ENCODE results near the gene GMPPA. TPM values are rescaled to one million over a fixed set of nuclear protein-coding genes. Genes with fewer than 3 reads are reported as not detected.

GMPPA gene
- total RNA-seq, 2 donors from 2014 or later, result 36.9 to 38.2 TPM

DNA sequence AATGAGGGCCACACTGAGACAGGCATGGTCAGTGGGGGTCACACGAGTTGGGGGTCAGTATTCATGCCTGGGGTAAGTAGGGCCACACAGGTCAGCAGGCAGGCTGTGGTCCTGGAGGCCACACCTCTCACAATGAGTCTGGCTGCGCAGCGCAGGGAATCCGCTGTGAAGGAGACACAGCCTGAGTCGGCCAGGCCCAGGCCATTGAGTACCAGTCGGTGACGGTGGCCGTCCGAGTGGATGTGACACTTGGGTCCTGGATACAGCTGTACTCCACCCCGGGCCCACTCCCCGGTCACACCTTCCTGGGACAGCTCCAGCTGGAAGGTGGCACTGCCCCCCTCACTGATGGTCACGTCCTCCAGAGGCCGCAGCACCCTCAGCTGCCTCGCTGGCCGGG is 55.7 kb downstream of the GMPPA start:
- H3K4me3 ChIP-seq (ENCODE audit: low read length), result no peak overlapping the region
- H3K9me3 Mint-ChIP-seq, result no peaks in the 10 kb centered on the region
- no peaks in the 10 kb centered on the region for H3K4me1 Mint-ChIP-seq
- no peak overlapping the region for H3K27ac Mint-ChIP-seq
- H3K4me1 ChIP-seq (ENCODE audit: control insufficient read depth, insufficient read depth, low read length), result peaks cover 4% of the 10 kb centered on the region
- peaks cover 26% of the 10 kb centered on the region for H3K27me3 ChIP-seq (ENCODE audit: control insufficient read depth, insufficient read depth, low read length, poor library complexity, severe bottlenecking)
- H3K4me3 Mint-ChIP-seq, result no peak overlapping the region
- no peak overlapping the region for H3K27ac ChIP-seq (ENCODE audit: low read depth, low read length)
- DNase-seq, result no peak
- peaks cover 28% of the 10 kb centered on the region for H3K36me3 Mint-ChIP-seq (ENCODE audit: low read depth)
- no peaks in the 10 kb centered on the region for H3K9me3 ChIP-seq (ENCODE audit: control insufficient read depth, low read length)
- H3K27me3 Mint-ChIP-seq (ENCODE audit: insufficient read depth), result peaks cover 42% of the 10 kb centered on the region
- no peak overlapping the region for H3K9ac ChIP-seq (ENCODE audit: extremely low read depth, low read length, poor library complexity, severe bottlenecking)
- no peaks in the 10 kb centered on the region for H3K36me3 ChIP-seq (ENCODE audit: control insufficient read depth, insufficient read depth, low read length)
- 92 to 97% methylated on average over 10 to 15 of the region's 15 CpGs for WGBS, 2 experiments (ENCODE audit: insufficient coverage in 1 of 2, insufficient read length in 1 of 2)
- TF ChIP-seq, protein P1, sequence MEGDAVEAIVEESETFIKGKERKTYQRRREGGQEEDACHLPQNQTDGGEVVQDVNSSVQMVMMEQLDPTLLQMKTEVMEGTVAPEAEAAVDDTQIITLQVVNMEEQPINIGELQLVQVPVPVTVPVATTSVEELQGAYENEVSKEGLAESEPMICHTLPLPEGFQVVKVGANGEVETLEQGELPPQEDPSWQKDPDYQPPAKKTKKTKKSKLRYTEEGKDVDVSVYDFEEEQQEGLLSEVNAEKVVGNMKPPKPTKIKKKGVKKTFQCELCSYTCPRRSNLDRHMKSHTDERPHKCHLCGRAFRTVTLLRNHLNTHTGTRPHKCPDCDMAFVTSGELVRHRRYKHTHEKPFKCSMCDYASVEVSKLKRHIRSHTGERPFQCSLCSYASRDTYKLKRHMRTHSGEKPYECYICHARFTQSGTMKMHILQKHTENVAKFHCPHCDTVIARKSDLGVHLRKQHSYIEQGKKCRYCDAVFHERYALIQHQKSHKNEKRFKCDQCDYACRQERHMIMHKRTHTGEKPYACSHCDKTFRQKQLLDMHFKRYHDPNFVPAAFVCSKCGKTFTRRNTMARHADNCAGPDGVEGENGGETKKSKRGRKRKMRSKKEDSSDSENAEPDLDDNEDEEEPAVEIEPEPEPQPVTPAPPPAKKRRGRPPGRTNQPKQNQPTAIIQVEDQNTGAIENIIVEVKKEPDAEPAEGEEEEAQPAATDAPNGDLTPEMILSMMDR (conservative IDR thresholded peaks at IDR 0.05), result no peak

DNA sequence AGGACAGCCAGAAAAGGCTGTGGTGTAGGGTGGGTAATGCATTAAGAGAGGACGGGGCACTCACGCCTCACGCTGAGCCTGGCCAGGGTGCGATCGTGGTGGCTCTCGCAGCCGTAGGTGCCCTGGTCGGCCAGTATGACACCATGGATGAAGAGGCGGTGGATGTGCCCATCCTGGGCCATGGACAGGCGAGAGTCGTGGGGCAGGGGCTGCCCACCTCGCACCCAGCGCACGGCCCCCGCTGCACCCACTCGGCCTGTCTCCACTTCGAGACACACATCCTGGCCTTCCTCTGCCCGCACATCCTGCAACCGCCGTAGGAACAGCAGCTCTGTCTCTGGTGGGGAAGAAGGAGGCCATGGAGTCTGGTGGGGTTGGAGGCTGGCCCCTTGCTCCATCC is 57.3 kb downstream of the GMPPA start:
- Mint-ChIP-seq H3K4me3 (no peak overlapping the region), H3K27ac (no peak overlapping the region), H3K36me3 (ENCODE audit: low read depth) (peaks cover 31% of the 10 kb centered on the region), H3K9me3 (no peaks in the 10 kb centered on the region), H3K4me1 (peaks cover 4% of the 10 kb centered on the region), H3K27me3 (ENCODE audit: insufficient read depth) (peaks cover 28% of the 10 kb centered on the region)
- peaks cover 9% of the 10 kb centered on the region for H3K4me1 ChIP-seq (ENCODE audit: control insufficient read depth, insufficient read depth, low read length)
- no peak overlapping the region for H3K9ac ChIP-seq (ENCODE audit: extremely low read depth, low read length, poor library complexity, severe bottlenecking)
- no peak overlapping the region for H3K27ac ChIP-seq (ENCODE audit: low read depth, low read length)
- H3K9me3 ChIP-seq (ENCODE audit: control insufficient read depth, low read length), result no peaks in the 10 kb centered on the region
- TF ChIP-seq, protein P1 (conservative IDR thresholded peaks at IDR 0.05), result no peak
- WGBS, 2 experiments (ENCODE audit: insufficient coverage in 1 of 2, insufficient read length in 1 of 2), result 94 to 96% methylated on average over 17 to 20 of the region's 20 CpGs
- H3K27me3 ChIP-seq (ENCODE audit: control insufficient read depth, insufficient read depth, low read length, poor library complexity, severe bottlenecking), result peaks cover 21% of the 10 kb centered on the region
- no peak overlapping the region for H3K4me3 ChIP-seq (ENCODE audit: low read length)
- DNase-seq, result no peak
- H3K36me3 ChIP-seq (ENCODE audit: control insufficient read depth, insufficient read depth, low read length), result no peaks in the 10 kb centered on the region

DNA sequence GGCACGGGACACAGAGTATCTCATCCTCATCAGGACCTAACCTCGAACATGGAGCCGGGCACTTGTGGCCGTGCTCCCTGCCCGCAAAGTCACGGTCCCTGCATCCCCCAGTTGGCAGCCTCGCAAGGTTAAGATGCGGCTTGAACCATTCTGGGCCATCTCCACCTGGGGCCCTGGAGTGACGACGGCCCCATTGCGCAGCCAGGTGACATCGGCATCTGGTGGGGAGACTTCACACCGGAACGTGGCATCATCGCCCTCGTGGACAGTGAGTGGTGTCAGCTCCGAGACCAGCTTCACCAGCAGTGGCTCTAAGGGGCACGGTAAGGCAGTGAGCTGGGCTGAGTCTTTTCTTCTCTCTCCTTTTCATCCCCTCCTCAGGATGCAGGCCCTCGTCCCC is 57.7 kb downstream of the GMPPA start:
- H3K36me3 ChIP-seq (ENCODE audit: control insufficient read depth, insufficient read depth, low read length), result no peaks in the 10 kb centered on the region
- Mint-ChIP-seq H3K4me1 (peaks cover 9% of the 10 kb centered on the region), H3K36me3 (ENCODE audit: low read depth) (peaks cover 31% of the 10 kb centered on the region), H3K27me3 (ENCODE audit: insufficient read depth) (peaks cover 24% of the 10 kb centered on the region), H3K4me3 (no peak overlapping the region), H3K9me3 (no peaks in the 10 kb centered on the region), H3K27ac (no peak overlapping the region)
- no peaks in the 10 kb centered on the region for H3K9me3 ChIP-seq (ENCODE audit: control insufficient read depth, low read length)
- 96 to 99% methylated on average over 18 to 19 of the region's 19 CpGs for WGBS, 2 experiments (ENCODE audit: insufficient coverage in 1 of 2, insufficient read length in 1 of 2)
- H3K27ac ChIP-seq (ENCODE audit: low read depth, low read length), result no peak overlapping the region
- H3K4me3 ChIP-seq (ENCODE audit: low read length), result no peak overlapping the region
- TF ChIP-seq, protein P1 (conservative IDR thresholded peaks at IDR 0.05), result no peak
- DNase-seq, result no peak
- H3K4me1 ChIP-seq (ENCODE audit: control insufficient read depth, insufficient read depth, low read length), result peaks cover 10% of the 10 kb centered on the region
- no peak overlapping the region for H3K9ac ChIP-seq (ENCODE audit: extremely low read depth, low read length, poor library complexity, severe bottlenecking)
- peaks cover 17% of the 10 kb centered on the region for H3K27me3 ChIP-seq (ENCODE audit: control insufficient read depth, insufficient read depth, low read length, poor library complexity, severe bottlenecking)

Small RNAs within 50 kb of the gene (microRNA-seq; reads per million reads assigned to microRNA genes)
- not detected for gene MIR3132 (ENCODE audit: borderline microRNAs expressed)

Other genes with a start within 250 kb of the GMPPA start
- not detected for gene TUBA4B, start 245.6 kb upstream of the GMPPA start, total RNA-seq
- 1 to 10 TPM; 4.0 to 9.5 TPM for gene TUBA4A, start 245.0 kb upstream of the GMPPA start, total RNA-seq
- gene DNAJB2, start 219.5 kb upstream of the GMPPA start, total RNA-seq, result 10 to 100 TPM; 61.9 to 80.9 TPM
- 1 to 10 TPM in 1 of 2 donors, under 1 TPM in 1; 0.44 to 1.1 TPM for gene PTPRN, start 189.5 kb upstream of the GMPPA start, total RNA-seq
- gene RESP18, start 166.1 kb upstream of the GMPPA start, total RNA-seq, result not detected
- gene DNPEP, start 111.0 kb upstream of the GMPPA start, total RNA-seq, result 10 to 100 TPM; 54.6 to 76.1 TPM
- gene DES, start 80.5 kb upstream of the GMPPA start, total RNA-seq, result 1 to 10 TPM; 1.1 to 3.5 TPM
- gene SPEG, start 64.0 kb upstream of the GMPPA start, total RNA-seq, result 10 to 100 TPM; 23.1 to 29.8 TPM
- gene ASIC4, start 15.6 kb downstream of the GMPPA start, total RNA-seq, result under 1 TPM; 0.29 to 1.00 TPM
- gene CHPF, start 44.9 kb downstream of the GMPPA start, total RNA-seq, result 10 to 100 TPM; 51.2 to 54.0 TPM
- gene TMEM198, start 45.1 kb downstream of the GMPPA start, total RNA-seq, result 1 to 10 TPM; 2.6 to 3.9 TPM
- 100 to 1,000 TPM; 156 to 162 TPM for gene OBSL1, start 72.6 kb downstream of the GMPPA start, total RNA-seq
- gene INHA, start 73.4 kb downstream of the GMPPA start, total RNA-seq, result 1 to 10 TPM in 1 of 2 donors, under 1 TPM in 1; 0.48 to 1.5 TPM
- gene STK11IP, start 99.0 kb downstream of the GMPPA start, total RNA-seq, result 10 to 100 TPM; 27.3 to 31.1 TPM
- gene SLC4A3, start 128.7 kb downstream of the GMPPA start, total RNA-seq, result 10 to 100 TPM; 13.4 to 20.2 TPM

Measured in endodermal cell (in vitro differentiated cells).